GM21717 (cell line): ENCODE measurements around the gene PINK1.
A peak's percentile ranks its signal among the peaks of the same experiment; 100 is the strongest.
"Not testable (repeated sequence)": the region's sequence is repeated elsewhere in the genome, so short reads cannot be mapped to it uniquely, and the experiment has no call there.

Experiments used
- ATAC-seq: cut with Tn5 transposase; IDR thresholded peaks from one replicate; pipeline ENCODE4 v1.9.1; 2021; ENCODE audit warnings: mild to moderate bottlenecking, moderate library complexity; ENCODE audit not compliant: unreplicated experiment

The PINK1 gene

DNA sequence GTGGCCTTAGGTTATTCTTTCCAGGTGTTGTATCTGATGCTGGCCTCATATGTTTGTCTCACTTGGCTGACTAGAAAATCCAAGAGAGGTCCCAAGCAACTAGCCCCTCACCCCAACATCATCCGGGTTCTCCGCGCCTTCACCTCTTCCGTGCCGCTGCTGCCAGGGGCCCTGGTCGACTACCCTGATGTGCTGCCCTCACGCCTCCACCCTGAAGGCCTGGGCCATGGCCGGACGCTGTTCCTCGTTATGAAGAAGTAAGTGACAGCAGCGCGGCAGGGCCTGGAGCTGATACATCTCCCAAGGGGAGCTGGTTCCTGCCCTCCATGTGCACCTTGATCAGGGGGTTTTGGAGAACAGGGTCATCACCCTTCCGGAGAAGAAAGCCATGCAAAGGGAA, 11.2 kb downstream of the PINK1 start:
- no peak for ATAC-seq

- ATAC-seq: no peak
These were observed 12.2 kb downstream of the PINK1 start for GRCh38 chr1:20645414-20645813.

GRCh38 chr1:20648438-20648837, 15.2 kb downstream of the PINK1 start:
- no peak for ATAC-seq

DNA sequence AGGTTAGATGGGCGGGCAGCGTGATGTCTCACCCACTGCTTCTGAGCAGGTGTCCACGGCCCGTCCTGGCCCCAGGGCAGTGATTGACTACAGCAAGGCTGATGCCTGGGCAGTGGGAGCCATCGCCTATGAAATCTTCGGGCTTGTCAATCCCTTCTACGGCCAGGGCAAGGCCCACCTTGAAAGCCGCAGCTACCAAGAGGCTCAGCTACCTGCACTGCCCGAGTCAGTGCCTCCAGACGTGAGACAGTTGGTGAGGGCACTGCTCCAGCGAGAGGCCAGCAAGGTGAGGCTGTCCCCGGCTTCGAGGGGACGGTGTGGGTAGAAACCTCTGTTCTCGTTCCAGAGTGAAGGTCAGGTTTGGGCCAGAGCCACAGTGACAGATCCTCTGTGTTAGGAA, 15.7 kb downstream of the PINK1 start:
- no peak for ATAC-seq

DNA sequence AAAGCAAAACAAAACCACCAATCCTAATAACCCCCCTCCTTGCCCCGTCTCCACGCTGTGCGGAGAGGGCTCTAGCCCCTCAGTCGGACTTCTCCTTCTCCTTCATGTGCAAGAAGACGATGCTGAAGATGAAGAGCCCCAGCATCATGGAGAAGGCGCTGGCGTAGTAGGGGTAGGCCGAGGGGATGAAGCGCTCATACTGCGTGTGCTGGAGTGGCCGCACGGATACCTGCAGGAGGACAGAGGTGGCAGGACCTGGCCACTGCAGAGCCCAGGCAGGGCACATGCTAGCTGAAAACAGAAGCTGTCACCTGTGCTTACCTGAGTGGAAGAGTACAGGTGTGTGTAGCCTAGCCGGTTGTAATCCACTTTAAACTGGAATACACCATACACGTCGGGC, 19.0 kb downstream of the PINK1 start:
- no peak for ATAC-seq

- no peak for ATAC-seq
These were observed 20.9 kb downstream of the PINK1 start for GRCh38 chr1:20654104-20654690.

DNA sequence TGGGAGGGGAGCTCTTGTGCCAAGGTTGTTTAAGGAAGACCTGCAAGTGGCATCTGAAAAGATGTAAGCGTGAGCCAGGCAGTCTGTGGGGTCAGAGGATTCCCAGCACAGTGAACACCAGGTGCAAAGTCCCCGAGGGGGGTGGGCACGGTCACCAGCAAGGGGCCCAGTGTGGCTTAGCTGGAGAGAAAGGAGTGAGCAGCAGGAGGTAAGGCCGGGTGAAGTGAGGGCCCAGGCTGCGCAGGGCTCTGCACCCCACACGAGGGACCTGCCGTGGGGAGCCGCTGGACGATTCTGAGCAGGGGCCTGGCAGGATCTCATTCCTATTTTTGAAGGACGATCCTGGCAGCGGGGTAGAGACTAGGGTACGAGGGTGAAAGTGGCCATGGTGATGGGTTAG, 23.8 kb downstream of the PINK1 start:
- ATAC-seq: no peak

- ATAC-seq: no peak
These were observed 25.1 kb downstream of the PINK1 start for GRCh38 chr1:20658166-20658915.

DNA sequence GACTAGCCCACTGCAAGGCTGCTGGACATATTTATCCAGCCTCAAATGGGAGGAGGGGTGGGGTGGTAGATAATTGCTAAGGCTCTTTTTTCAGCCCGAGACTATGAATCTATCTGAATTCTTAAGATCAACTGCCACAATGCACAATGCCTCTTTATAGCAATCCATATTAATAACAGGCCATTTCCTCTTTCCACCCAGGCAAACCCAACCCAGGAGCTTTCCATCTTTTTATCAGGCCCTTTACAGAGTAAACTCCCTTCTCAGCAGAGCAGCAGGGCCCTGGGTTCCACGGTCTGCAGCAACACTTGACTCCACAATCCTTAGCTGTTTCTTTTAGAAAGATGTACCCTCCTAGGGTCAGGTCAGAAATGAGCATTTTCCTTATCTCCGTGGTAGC, 27.1 kb downstream of the PINK1 start:
- no peak for ATAC-seq

DNA sequence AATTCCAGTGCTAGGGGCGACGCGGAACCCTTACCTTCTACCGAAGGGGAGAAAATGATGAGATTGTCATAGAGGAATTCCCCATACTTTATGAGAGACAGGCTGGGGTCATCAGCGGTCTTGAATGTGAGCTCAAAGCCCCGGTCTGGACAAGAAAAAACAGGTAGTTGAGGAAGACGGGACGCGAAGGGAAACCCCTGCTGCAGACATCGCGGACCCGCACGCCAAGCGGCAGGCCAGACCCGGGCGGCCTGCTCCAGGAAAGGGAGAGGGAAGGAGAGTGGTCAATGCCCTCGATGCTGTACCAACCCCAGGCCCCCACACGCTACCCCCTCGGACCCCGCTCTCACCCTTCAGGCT, 27.6 kb downstream of the PINK1 start:
- no peak for ATAC-seq

DNA sequence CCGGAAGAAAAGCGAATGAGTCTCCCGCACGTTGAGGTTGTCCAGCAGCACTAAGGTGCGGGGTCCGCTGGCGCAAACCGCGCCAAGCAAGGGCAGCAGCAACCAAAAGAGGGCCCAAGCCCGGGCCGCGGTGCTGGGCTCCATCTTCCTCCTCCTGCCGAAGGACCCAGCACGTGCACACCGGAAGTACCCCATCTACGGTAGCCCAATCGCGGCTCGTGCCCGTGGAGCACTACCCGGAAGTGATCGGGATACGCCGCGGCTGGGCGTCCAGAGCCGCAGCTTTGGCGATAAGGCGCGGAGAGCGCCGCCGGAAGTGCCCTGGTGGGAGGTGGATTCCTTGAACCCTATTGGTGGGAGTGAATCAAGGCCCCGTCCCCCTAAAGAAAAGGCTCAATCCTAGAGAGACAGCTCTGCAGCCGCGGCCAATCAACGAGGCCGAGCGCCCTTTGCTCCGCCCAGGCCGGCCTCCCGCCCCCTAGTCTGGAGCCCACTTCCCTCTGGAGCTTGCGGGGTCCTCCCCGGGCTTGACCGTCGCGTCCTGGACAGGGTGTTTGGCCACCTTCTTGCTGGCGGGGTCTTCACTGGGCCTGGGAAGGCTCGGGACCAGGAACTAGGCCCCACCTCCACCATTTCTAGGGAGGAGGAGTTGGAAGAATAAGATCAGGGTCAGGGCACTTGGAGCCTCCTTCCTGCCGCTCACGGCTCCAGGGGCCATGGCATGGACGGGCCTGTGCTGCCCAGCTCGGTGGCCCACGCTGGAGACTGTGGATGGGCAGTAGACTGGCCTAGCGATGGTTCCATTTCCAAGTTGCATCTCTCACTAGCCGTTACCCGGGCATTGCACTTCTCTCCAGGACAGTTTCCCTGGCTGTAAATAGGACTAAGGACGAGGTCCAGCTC, 28.2 kb downstream of the PINK1 start, which contains the start of gene DDOST:
TSS of gene DDOST (minus strand) at position 163 of the 903 bp plus-strand sequence. CDS start at position 144, 19 bp downstream.
- ATAC-seq: peak; percentile 93

- no peak for ATAC-seq
These were observed 28.8 kb downstream of the PINK1 start for GRCh38 chr1:20662110-20662475.

DNA sequence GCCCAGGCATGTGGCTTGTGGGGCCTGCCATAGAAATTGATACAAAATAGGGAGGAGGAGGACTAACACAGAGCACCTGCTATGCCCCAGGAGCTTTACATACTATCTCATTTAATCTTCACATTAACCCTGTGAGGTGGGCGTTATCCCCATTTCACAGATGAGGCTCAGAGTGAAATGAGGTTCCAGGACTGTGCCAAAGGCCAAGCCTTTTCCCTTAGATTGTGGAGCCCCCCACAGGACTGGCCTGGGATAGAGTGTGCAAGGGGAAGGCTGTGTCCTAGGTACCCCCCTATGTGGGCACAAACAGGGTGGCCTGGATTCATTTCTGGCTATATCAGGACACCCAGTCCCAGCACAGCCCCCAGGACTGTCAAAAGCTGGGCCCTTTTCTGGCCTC, 30.1 kb downstream of the PINK1 start:
- no peak for ATAC-seq

GRCh38 chr1:20663969-20664715, 30.9 kb downstream of the PINK1 start:
- ATAC-seq: no peak

DNA sequence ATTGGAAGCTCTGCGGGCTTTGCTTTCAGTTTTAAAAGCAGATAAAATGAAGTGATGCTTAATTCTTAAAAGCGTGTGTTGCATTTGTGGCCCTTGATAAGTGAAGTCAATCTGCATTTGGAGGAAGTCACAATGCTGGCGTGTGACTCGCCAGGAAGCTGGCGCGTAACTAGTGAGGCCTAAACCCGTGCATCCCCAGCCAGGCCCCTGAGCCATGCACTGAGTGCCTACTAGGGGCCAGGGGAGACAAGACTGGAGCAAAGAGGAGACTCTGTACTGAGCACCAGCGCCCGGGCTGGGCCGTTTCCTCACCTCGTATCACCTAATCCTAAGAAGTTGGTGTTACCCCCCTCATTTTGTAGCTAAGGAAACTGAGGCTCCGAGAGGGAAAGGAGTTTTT, 32.5 kb downstream of the PINK1 start:
- no peak for ATAC-seq

GRCh38 chr1:20666146-20666545, 32.9 kb downstream of the PINK1 start:
- no peak for ATAC-seq

DNA sequence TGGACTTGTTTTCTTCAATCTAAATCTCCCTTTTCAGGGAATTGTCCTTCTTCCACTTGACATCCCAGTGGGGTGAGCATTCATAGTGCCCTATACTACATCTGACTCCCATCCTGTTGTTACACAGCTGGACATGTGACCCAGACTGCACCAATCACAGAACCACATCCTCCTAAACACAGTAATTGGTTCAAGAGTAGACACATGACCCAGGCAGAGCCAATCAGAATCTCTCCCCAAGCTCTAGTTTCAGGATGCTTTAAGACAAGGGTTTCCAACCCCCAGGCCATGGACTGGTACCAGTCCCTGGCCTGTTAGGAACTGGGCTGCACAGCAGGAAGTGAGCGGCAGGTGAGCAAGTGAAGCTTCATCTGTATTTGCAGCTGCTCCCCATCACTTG, 33.5 kb downstream of the PINK1 start:
- ATAC-seq: no peak

DNA sequence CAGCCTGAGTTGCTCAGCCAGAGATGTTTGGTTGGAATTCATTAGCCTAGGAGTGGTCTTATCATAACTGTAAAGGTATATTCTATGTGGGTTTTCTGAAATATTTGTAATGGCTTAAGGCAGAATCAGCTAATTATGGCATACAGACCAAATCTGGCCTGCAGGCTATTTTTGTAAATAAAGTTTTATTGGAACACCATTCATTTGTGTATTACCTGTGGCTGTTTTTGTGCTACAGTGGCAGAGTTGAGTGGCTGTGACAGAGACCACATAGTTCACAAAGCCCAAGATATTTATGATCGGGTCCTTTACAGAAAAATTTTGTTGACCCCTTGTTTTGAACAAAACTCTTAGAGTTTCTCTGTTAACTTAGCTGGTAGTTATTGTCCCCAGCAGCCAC, 35.3 kb downstream of the PINK1 start:
- no peak for ATAC-seq

GRCh38 chr1:20670936-20671335, 37.7 kb downstream of the PINK1 start:
- ATAC-seq: no peak

DNA sequence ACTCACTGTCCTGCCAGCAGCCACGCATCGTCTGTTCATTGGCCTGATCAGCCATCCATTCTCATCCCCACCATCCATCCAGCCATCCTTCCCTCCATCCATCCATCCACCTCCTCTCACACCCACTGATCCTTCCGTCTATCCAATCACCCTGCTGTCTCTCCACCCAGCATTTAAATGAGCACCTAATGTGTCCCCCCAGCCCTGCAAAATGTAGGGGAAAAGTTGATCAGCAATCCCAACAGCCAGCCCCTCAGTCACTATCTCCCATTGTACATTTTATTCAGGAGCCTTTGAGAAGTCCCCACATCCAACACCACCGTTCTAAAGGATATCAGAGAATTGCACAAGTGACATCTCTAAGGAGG, 39.0 kb downstream of the PINK1 start:
- ATAC-seq: no peak

DNA sequence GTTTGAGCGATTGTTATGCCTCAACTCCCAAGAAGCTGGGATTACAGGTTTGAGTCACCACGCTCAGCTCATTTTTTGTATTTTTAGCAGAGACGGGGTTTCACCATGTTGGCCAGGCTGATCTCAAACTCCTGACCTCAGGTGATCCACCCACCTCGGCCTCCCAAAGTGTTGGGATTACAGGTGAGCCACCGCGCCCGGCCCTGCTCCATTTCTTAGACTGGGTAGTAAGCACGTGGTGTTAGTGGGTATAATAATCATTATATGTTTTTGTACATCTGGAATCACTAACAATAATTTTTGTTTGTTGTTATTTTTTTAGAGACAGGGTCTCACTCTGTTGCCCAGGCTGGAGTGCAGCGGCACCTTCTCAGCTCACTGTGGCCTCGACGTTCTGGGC, 40.4 kb downstream of the PINK1 start:
- not testable (repeated sequence) for ATAC-seq
